GM10847 (cell line): ENCODE measurements around the gene ZNF581.

Experiments
- POLR2A ChIP-seq: IDR thresholded peaks from 2 replicates; pipeline ENCODE4 v1.6.1; 2011; ENCODE audit not compliant: insufficient read length; ENCODE audit errors: extremely low read depth

ZNF581 gene

DNA sequence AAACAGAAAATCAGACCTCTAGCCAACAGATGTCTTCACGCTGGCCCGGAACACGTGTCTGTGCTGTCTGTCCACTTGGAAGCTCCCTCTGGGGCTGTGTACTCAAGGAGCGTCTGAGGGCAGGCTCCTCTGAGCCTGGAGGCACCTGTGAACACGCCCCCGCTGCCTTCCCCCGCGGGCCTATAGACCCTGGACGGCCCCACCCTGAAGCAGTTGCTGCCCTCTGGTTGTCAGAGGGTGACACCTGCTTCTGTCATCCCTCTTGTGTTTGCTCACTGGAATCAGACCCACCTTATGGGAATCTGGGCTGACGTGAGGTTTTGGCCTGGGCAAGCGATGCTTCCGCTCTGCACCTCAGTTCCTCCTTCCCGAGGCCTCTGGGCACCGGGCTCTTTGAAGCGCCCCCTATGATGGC lies 50.8 kb downstream of the ZNF581 start:
- no peak for TF ChIP-seq POLR2A

DNA sequence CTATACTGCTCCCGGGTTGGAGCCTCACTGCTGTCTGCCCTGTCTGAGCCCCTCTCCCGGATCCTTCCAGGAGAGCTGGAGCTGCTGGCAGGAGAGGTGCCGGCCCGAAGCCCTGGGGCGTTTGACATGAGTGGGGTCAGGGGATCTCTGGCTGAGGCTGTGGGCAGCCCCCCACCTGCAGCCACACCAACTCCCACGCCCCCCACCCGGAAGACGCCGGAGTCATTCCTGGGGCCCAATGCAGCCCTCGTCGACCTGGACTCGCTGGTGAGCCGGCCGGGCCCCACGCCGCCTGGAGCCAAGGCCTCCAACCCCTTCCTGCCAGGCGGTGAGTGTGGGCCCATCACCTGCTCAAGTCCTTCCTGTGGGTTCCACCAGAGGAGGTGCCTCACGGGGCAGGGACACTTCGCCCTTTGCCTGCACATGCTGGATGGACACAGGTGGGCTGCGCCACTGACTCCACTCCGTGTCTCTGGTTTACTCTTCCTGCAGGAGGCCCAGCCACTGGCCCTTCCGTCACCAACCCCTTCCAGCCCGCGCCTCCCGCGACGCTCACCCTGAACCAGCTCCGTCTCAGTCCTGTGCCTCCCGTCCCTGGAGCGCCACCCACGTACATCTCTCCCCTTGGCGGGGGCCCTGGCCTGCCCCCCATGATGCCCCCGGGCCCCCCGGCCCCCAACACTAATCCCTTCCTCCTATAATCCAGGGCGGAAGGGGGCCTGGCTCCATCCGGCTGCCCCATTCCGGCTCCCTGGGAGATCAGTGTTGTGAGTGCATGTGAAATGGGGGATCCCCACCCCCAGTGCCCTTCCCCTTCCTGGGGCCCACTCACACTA lies 51.4 kb downstream of the ZNF581 start:
- no peak for TF ChIP-seq POLR2A
